GM23338 (cell line): ENCODE measurements around the gene NDUFAB1. TPM values are rescaled to one million over a fixed set of nuclear protein-coding genes. Genes with fewer than 3 reads are reported as not detected.

Experiments used
- ATAC-seq: fragments of 200-7000 bp; cut with Tn5 transposase; 3 replicates; pipeline ENCODE4 v1.9.1; 2020
- DNase-seq: peaks from one replicate; pipeline ENCODE4 v3.0.0-alpha.2; 2015; ENCODE audit warnings: low spot score
- H2AFZ ChIP-seq: fragments of 200-600 bp; sonication (generic); 2 replicates; pipeline ENCODE4 v1.8.0; 2016; ENCODE audit warnings: antibody characterized with exemption, mild to moderate bottlenecking, moderate library complexity
- H3F3A ChIP-seq: fragments of 200-600 bp; sonication (generic); replicated peaks from 2 replicates; pipeline ENCODE4 v1.8.0; 2017; ENCODE audit warnings: antibody characterized with exemption, mixed run types, low read depth
- H3K27ac ChIP-seq: fragments of 200-600 bp; sonication (generic); 2 replicates; pipeline ENCODE4 v1.6.1; 2016; ENCODE audit warnings: low read depth
- H3K27me3 ChIP-seq: fragments of 200-600 bp; sonication (generic); 2 replicates; pipeline ENCODE4 v1.8.0; 2016; ENCODE audit warnings: mild to moderate bottlenecking, mixed run types, moderate library complexity; ENCODE audit not compliant: insufficient read depth
- H3K36me3 ChIP-seq: fragments of 200-600 bp; sonication (generic); 2 replicates; pipeline ENCODE4 v1.8.0; 2016; ENCODE audit warnings: mild to moderate bottlenecking; ENCODE audit not compliant: insufficient read depth
- H3K4me1 ChIP-seq: fragments of 200-600 bp; sonication (generic); 2 replicates; pipeline ENCODE4 v1.8.0; 2016; ENCODE audit warnings: mild to moderate bottlenecking, moderate library complexity; ENCODE audit not compliant: insufficient read depth
- H3K4me2 ChIP-seq: fragments of 200-600 bp; sonication (generic); 2 replicates; pipeline ENCODE4 v1.7.1; 2017; ENCODE audit warnings: mixed run types
- H3K4me3 ChIP-seq: fragments of 200-600 bp; sonication (generic); 2 replicates; pipeline ENCODE4 v1.6.1; 2016; ENCODE audit warnings: mixed run types
- H3K79me2 ChIP-seq: fragments of 200-600 bp; sonication (generic); replicated peaks from 2 replicates; pipeline ENCODE4 v1.8.0; 2017; ENCODE audit warnings: mild to moderate bottlenecking; ENCODE audit not compliant: insufficient read depth
- H3K9me2 ChIP-seq: fragments of 200-600 bp; sonication (generic); 2 replicates; pipeline ENCODE4 v1.8.0; 2017; ENCODE audit not compliant: insufficient read depth
- H4K20me1 ChIP-seq: fragments of 200-600 bp; sonication (generic); replicated peaks from 2 replicates; pipeline ENCODE4 v1.8.0; 2017; ENCODE audit warnings: mild to moderate bottlenecking; ENCODE audit not compliant: insufficient read depth
- H3K27ac Mint-ChIP-seq: 2 replicates; pipeline ENCODE4 v1.8.0; 2020; ENCODE audit warnings: inconsistent platforms, mild to moderate bottlenecking, moderate library complexity, mixed read lengths
- H3K27me3 Mint-ChIP-seq: 3 replicates; pipeline ENCODE4 v1.8.0; 2022; ENCODE audit warnings: low read depth, mild to moderate bottlenecking, moderate library complexity, mixed read lengths, inconsistent platforms; ENCODE audit not compliant: insufficient read depth, poor library complexity
- H3K36me3 Mint-ChIP-seq: 3 replicates; pipeline ENCODE4 v1.8.0; 2021; ENCODE audit warnings: low read depth, mild to moderate bottlenecking, inconsistent platforms, moderate library complexity, mixed read lengths
- H3K4me1 Mint-ChIP-seq: 3 replicates; pipeline ENCODE4 v1.8.0; 2020; ENCODE audit warnings: mild to moderate bottlenecking, inconsistent platforms, mixed read lengths
- H3K4me3 Mint-ChIP-seq: 3 replicates; pipeline ENCODE4 v1.8.0; 2021; ENCODE audit warnings: moderate library complexity, mild to moderate bottlenecking, inconsistent platforms, mixed read lengths
- H3K9me3 Mint-ChIP-seq: 3 replicates; pipeline ENCODE4 v1.8.0; 2020; ENCODE audit warnings: moderate library complexity, mild to moderate bottlenecking, inconsistent platforms, mixed read lengths
- ETS1 ChIP-seq: IDR thresholded peaks from 2 replicates; pipeline ENCODE4 v1.6.1; 2016; ENCODE audit warnings: antibody characterized with exemption
- EZH2 ChIP-seq: fragments of 200-600 bp; sonication (generic); IDR thresholded peaks from one replicate; pipeline ENCODE4 v1.8.0; 2017; ENCODE audit warnings: antibody characterized with exemption, mild to moderate bottlenecking, low read depth; ENCODE audit not compliant: unreplicated experiment
- EZH2phosphoT487 ChIP-seq: fragments of 200-600 bp; sonication (generic); IDR thresholded peaks from one replicate; pipeline ENCODE4 v1.8.1; 2018; ENCODE audit warnings: antibody characterized with exemption; ENCODE audit not compliant: unreplicated experiment
- POLR2AphosphoS5 ChIP-seq: IDR thresholded peaks from 2 replicates; pipeline ENCODE4 v1.6.1; 2016; ENCODE audit warnings: antibody characterized with exemption, low read depth
- STAT1 ChIP-seq: IDR thresholded peaks from one replicate; pipeline ENCODE4 v1.6.1; 2016; ENCODE audit warnings: antibody characterized with exemption; ENCODE audit not compliant: unreplicated experiment
- ZNF114 ChIP-seq: fragments of 250-450 bp; sonication (Bioruptor Pico); IDR thresholded peaks from 2 replicates; pipeline ENCODE4 v1.5.0; 2020; ENCODE audit warnings: mild to moderate bottlenecking, moderate library complexity
- ZNF462 ChIP-seq: fragments of 250-450 bp; sonication (Bioruptor Pico); IDR thresholded peaks from 2 replicates; pipeline ENCODE4 v1.5.0; 2020; ENCODE audit warnings: mild to moderate bottlenecking, moderate library complexity
- polyA plus RNA-seq: library from polyadenylated mRNA; unstranded; fragments of >200 nt; fragmentation: Nextera tagmentation; extraction: Ambion mirVana; gene quantifications from 2 replicates; pipeline ENCODE4 v1.2.1, GENCODE V29; 2016
- total RNA-seq: library from RNA; depleted of rRNA; stranded (reverse); fragments of >200 nt; shearing (Covaris generic); gene quantifications from 2 replicates; pipeline ENCODE4 v1.2.3, GENCODE V29; 2014

The NDUFAB1 gene
- total and polyA plus RNA-seq, 2 experiments from 2014 or later, result 136 to 477 TPM

GRCh38 chr16:23554536-23554935, 41.6 kb downstream of the NDUFAB1 start:
- no peak overlapping the region for H3K4me2 ChIP-seq
- H4K20me1 ChIP-seq, result peaks cover 21% of the 10 kb centered on the region
- H3K4me1 ChIP-seq, result peaks cover 14% of the 10 kb centered on the region
- no peaks in the 10 kb centered on the region for H3K9me2 ChIP-seq
- ATAC-seq (no peak), DNase-seq (no peak)
- Mint-ChIP-seq H3K27ac (no peak overlapping the region; the same call in 1 of the 2 replicates), H3K4me3 (no peak overlapping the region), H3K4me1 (peaks cover 7% of the 10 kb centered on the region; the same call in 1 of the 3 replicates), H3K27me3 (peaks cover 9% of the 10 kb centered on the region), H3K9me3 (peaks cover 3% of the 10 kb centered on the region; the same call in 1 of the 3 replicates), H3K36me3 (peaks cover 49% of the 10 kb centered on the region)
- no peak overlapping the region for H2AFZ ChIP-seq
- no peaks in the 10 kb centered on the region for H3K27me3 ChIP-seq
- no peak overlapping the region for H3K4me3 ChIP-seq
- peaks cover 54% of the 10 kb centered on the region for H3K79me2 ChIP-seq
- H3F3A ChIP-seq, result peaks cover 3% of the 10 kb centered on the region; the same call in 1 of the 2 replicates
- peaks cover 20% of the 10 kb centered on the region for H3K36me3 ChIP-seq
- TF ChIP-seq ETS1, result no peak
- no peak for TF ChIP-seq EZH2
- no peak for TF ChIP-seq STAT1
- no peak for TF ChIP-seq ZNF114 (CRISPR knock-in tag)
- TF ChIP-seq EZH2phosphoT487, result no peak
- H3K27ac ChIP-seq, result no peak overlapping the region

GRCh38 chr16:23552161-23552560, 44.0 kb downstream of the NDUFAB1 start:
- TF ChIP-seq POLR2AphosphoS5 (no peak), ZNF462 (CRISPR knock-in tag) (no peak)
- no peaks in the 10 kb centered on the region for H3K9me2 ChIP-seq
- H3K4me3 Mint-ChIP-seq, result no peak overlapping the region

More at GRCh38 chr16:23552161-23552560, 44.0 kb downstream of the NDUFAB1 start:
- Histone ChIP-seq H3F3A (peaks cover 3% of the 10 kb centered on the region; the same call in 1 of the 2 replicates), H3K79me2 (peaks cover 36% of the 10 kb centered on the region), H3K36me3 (peaks cover 16% of the 10 kb centered on the region), H4K20me1 (peaks cover 18% of the 10 kb centered on the region), H3K4me2 (no peak overlapping the region), H2AFZ (no peak overlapping the region), H3K27ac (no peak overlapping the region), H3K27me3 (no peaks in the 10 kb centered on the region), H3K4me1 (peaks cover 6% of the 10 kb centered on the region; the same call in 1 of the 2 replicates), H3K4me3 (no peak overlapping the region)
- Mint-ChIP-seq H3K9me3 (peaks cover 3% of the 10 kb centered on the region; the same call in 1 of the 3 replicates), H3K4me1 (peaks cover 2% of the 10 kb centered on the region; the same call in 1 of the 3 replicates), H3K27me3 (peaks cover 4% of the 10 kb centered on the region), H3K36me3 (peaks cover 56% of the 10 kb centered on the region), H3K27ac (no peak overlapping the region)
- DNase-seq (no peak), ATAC-seq (no peak)
